GM21576 (cell line): ENCODE data around the gene CSDE1.
A peak's percentile ranks its signal among the peaks of the same experiment; 100 is the strongest.
"Not testable (repeated sequence)": the region's sequence is repeated elsewhere in the genome, so short reads cannot be mapped to it uniquely, and the experiment has no call there.

ENCODE experiments used
- ATAC-seq: cut with Tn5 transposase; IDR thresholded peaks from one replicate; pipeline ENCODE4 v1.9.1; 2021; ENCODE audit warnings: mild to moderate bottlenecking, moderate library complexity; ENCODE audit not compliant: unreplicated experiment

Gene CSDE1

DNA sequence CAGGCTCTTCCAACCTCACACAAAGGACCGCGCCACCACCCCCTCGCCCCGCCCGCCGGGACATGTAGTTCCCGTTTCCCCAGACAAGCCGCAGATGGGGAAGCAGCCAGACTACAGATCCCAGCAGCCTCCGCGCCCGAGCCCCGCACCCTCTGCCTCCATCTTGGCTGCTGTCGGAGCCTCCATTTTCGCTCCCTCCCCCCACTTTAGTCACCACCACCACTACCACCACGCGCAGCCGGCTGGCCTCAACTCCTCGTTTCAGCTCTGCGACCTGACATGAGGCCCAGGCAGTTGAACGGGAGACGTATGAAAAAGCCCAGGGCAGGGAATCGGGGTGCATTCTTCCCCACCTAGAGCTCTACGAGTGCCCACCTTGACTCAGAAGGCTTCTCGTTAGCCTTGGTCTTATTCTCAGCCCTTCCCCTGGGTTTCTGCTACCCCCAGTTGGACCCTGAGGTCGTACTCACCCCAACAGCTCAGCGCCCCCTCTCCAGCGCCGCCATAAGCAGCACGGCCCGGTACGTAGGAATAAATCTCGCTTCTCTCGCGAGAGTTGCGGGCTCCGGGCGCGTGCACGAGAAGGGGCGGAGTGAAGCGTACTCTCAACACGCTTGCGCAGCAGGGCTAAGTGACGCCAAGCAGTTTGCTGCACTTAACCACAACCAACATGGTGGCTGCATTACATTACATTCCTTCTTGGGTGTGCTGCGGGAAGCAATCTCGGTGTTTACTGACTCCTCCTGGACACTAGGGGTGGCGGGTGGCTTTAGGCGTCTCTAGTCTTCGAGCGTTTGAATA is at the start of gene CSDE1:
TSS of gene CSDE1 (minus strand) at position 530 of the 801 bp plus-strand sequence. CDS start 18,094 bp downstream, outside the sequence.
- peak; percentile 76 for ATAC-seq

DNA sequence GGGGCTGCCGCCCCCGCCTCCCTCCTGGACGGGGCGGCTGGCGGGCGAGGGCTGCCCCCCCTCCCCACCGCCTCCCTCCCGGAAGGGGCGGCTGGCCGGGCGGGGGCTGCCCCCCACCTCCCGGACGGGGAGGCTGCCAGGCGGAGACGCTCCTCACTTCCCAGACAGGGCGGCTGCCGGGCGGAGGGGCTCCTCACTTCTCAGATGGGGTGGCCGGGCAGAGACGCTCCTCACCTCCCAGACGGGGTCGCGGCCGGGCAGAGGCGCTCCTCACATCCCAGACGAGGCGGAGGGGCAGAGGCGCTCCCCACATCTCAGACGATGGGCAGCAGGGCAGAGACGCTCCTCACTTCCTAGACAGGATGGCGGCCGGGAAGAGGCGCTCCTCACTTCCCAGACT is 46.7 kb upstream of the CSDE1 start:
- not testable (repeated sequence) for ATAC-seq

DNA sequence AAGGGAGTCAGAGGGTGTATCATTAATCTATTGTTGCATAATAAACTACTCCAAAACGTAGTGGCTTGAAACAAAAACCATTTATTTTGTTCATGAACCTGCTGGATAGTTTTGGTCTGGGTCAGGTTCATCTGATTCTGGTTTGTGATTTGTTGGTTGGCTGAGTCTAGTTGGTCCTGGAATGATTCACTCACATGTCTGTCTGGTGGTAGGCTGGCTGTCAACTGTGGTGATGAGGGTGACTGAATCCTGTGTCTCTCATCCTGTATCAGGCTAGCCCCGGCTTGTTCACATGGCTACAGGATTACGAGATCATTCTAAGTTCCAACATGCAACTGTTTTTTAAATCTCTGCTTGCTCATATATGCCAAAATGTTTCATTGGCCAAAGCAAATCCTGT is 45.2 kb upstream of the CSDE1 start:
- ATAC-seq, result no peak

DNA sequence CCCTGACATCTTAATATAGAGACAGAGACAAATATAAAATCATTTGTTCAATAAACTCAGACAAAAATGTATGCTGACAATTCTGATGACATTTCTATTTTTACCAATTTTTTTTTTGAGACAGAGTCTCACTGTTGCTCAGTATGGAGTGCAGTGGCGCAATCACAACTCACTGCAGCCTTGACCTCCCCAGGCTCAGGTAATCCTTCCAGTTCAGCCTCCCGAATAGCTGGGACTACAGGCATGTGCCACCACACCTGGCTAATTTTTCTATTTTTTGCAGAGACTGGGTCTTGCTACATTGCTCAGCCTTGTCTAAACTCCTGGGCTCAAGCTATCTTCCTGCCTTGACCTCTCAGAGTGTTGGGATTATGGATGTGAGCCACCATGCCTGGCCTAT is 36.3 kb upstream of the CSDE1 start:
- ATAC-seq, result no peak

DNA sequence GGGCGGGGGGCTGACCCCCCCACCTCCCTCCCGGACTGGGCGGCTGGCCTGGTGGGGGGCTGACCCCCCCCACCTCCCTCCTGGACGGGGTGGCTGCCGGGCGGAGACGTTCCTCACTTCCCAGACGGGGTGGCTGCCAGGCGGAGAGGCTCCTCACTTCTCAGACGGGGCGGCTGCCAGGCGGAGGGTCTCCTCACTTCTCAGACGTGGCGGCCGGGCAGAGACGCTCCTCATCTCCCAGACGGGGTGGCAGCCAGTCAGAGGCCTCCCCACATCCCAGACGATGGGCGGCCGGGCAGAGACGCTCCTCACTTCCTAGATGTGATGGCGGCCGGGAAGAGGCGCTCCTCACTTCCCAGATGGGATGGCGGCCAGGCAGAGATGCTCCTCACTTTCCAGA is 32.8 kb upstream of the CSDE1 start:
- ATAC-seq, result not testable (repeated sequence)

DNA sequence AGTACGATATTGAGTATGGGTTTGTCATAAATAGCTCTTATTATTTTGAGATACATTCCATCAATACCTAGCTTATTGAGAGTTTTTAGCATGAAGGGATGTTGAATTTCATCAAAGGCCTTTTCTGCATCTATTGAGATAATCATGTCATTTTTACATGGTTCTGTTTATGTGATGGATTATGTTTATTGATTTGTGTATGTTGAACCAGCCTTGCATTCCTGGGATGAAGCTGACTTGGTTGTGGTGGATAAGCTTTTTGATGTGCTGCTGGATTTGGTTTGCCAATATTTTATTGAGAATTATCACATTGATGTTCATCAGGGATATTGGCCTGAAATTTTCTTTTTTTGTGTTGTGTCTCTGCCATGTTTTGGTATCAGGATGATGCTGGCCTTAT is 28.7 kb upstream of the CSDE1 start:
- ATAC-seq, result not testable (repeated sequence)

DNA sequence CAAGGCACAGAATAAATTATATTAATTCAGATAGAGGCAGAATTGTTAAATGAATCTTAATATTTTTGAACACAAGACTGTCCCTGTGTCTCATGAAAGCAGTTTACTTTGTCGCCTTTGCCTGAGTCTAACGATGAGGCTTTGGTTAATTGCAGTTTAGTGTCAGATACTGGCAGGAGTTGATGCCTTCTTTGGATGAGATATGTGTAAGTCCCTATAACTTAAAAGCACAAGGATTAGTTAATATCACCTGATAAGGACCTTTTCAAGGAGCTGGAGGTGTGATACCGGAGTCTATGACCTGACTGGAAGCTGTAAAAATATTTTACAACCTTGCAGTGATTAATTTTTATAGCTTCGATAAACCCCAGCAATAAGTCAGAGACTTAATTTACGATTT is 24.7 kb upstream of the CSDE1 start:
- ATAC-seq, result no peak

DNA sequence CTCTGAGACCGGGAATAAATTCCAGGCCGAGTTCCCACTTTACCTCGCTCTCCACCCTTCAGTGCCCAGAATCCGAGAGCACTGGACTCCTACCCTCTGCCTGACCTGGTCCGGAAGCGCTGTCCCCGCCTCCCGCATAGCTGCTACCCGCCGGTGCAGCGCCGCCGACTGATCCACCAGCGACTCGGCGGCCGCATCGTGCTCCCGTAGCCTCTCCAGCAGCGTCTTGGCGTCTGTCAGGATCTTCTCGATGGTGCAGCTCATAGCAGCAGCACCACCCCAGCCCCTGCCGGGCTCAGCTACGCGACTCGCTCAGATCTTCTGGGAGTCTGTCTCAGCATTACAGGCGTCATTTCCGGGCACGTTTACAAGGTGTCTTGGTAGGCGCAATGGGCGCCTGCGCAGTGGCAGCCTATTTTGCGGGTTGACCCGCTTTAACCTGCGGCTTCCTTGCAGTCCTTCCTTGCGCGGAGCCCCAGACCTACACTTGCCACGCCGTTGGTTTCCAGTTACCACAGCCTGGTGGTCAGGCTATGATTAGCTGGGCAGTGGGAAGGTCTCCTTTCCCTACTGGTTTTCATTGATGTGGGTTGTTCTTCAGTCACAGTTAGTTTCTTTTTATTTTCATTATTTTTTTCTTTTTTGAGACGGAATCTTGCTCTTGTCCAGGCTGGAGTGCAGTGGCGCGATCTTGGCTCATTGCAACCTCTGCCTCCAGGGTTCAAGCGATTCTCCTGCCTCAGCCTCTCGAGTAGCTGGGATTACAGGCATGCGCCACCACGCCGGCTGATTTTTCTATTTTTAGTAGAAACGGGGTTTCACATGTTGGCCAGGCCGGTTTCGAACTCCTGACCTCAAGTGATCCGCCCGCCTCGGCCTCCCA is 22.8 kb upstream of the CSDE1 start, which contains the start of gene SIKE1:
TSS of gene SIKE1 (minus strand) at position 342 of the 883 bp plus-strand sequence. CDS start at position 264, 78 bp downstream.
- peak; percentile 99 for ATAC-seq

DNA sequence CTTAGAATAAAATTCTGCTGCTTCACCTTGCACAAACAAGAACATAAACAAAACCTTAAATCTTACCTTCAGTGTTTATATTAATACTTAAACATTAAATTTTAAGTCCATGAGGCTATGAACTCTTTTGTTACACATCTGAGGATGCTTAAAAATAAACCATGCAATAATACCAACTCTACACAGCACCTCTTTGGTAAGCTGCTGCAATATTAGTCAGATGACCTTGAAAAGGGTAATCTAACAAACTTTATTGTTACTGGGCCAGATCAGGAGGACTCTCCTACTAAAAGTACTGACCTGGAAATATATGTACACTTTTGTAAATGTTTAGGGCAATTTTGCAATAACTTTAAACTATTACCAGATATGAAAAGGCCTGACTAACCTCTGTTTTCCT is 21.9 kb upstream of the CSDE1 start:
- no peak for ATAC-seq

DNA sequence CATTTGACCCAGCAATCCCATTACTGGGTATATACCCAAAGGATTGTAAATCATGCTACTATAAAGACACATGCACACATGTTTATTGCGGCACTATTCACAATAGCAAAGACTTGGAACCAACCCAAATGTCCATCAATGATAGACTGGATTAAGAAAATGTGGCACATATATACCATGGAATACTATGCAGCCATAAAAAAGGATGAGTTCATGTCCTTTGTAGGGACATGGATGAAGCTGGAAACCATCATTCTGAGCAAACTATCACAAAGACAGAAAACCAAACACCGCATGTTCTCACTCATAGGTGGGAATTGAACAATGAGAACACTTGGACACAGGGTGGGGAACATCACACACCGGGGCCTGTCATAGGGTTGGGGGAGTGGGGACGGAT is 18.9 kb upstream of the CSDE1 start:
- not testable (repeated sequence) for ATAC-seq

DNA sequence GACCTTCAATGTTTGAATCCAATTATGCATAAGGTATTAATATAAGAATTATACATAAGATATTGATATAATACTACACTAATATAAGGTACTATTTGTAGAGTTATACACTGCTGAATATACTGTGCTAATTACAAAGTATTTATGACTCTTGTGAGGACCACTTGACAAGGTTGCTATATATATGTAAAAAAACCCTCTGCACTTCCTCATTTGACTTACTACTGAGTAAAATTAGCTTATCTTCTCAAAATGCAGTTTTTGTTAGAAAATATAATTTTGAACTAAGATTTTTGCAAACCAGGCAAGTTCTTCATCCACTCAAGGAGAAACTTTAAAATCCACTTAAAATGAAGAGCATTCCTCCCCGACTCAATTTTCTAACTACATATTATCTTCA is 14.2 kb upstream of the CSDE1 start:
- no peak for ATAC-seq

DNA sequence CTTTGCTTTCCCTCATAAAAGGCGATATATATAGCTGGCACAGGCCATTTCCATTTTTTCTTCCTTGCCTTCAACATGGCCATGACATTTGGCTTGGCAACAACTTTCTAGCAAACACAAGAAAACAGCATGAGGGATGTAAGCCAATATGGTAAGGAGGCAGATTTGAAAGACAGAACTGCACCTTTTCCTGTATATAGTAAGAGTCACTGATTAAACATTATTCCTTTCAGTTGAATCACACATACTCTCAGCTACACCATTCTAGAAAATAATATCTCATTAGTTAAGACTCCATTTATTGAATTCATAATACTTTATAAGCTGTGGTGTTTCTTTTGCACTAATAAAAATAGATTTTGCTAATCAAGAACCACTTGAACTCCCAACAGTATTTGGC is 13.2 kb upstream of the CSDE1 start:
- no peak for ATAC-seq

DNA sequence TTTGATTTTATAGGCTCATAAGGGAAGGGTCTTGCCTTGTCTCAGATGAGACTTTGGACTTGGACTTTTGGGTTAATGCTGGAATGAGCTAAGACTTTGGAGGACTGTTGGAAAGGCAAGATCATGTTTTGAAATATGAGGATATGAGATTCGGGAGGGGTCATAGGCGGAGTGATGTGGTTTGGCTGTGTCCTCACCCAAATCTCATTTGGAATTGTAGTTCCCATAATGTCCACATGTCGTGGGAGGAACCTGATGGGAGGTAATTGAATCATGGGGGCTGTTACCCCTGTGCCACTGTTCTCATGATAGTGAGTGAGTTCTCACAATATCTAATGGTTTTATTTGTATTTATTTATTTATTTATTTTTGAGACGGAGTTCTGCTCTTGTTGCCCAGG is 6.9 kb upstream of the CSDE1 start:
- ATAC-seq, result no peak

DNA sequence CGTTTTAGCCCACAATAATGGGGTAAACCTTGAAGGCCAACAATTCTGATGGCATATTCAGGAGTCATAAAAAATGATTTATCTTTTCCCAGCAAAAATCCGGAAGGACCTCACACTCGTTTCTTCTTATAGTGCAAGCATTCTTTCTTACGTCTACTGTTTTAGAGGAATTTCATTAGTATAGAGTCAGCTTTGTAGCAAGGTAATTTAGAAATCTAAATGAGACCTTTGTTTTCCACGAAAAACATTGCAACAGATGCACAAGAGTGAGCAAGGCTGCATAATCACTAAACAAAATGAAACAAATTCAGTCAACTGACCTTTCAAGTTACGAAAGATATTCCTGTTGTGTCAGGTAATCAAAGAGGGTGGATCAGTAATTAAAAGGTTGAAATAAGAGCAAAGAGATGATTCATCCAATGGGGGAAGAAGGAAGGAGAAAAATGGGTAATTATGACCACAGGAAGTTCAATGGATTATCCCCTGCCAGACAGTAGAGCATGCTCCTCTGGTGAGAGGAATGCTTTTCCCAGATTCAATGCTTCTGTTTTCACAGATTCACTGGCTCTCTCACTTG is 560 bp upstream of the CSDE1 start:
- ATAC-seq, result no peak

DNA sequence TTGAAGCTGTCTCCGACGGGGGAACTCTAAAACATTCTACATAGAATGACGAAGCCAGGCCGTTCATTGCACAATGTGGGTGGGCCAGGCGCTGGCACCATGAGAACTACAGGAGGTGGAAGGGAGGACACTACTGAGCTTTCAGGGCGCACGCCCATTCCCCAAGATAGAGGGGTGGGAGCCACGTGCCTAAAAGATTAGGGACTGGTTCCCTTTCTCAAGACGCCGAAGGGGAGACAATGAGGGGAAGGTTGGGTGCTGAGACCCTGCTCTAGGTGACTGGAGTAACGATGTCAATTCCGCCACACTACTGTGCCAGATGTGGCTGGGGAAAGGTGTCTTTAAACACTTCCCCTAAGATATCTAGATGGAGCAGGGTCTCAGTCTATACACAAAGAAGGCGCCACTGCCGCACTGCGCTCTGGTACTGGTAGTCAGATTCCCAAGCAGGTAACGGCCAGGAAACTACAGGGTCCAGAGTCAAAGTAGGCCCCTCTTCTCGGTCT is 782 bp downstream of the CSDE1 start:
- no peak for ATAC-seq

DNA sequence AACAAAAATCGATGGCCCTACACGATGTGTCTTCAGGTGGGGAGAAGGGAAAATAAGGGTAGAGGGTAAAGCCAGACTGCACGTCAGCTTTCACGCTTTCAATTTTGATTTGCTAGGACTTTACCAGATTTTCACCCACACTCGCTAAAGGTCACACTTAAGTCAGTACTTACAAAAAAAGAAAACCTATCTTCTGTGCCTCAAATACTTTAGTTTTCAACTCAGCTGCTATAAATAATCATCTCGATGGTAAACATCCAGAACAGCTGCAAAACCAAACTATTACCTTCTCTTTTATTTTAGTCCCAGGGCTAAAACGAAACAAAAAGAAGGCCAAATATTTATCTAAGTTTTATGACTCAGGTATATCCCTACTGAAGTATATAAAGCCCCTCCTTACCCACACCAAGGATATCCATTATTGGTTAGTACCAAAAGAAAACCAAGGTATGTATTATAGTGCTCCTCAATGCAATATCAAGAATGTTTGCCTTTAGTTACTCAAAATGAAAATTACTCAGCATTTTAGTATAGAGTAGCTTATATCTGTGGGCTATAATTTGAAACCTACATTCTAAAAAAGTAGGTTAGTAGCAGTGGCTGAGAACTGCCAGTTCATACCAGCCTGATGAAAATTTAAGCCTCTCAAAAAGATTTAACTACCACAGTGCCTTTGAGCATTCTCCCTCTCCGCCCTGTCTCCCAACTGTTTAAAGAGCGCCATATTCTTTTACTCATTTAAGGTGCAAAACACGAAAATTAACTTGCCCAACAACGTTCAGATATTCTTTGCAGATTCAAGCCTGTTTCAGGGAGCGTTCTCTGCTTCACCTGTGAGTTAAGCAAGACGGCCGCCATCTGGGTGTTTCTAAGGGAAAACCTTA is 1.5 kb downstream of the CSDE1 start:
- peak; percentile 45 for ATAC-seq

DNA sequence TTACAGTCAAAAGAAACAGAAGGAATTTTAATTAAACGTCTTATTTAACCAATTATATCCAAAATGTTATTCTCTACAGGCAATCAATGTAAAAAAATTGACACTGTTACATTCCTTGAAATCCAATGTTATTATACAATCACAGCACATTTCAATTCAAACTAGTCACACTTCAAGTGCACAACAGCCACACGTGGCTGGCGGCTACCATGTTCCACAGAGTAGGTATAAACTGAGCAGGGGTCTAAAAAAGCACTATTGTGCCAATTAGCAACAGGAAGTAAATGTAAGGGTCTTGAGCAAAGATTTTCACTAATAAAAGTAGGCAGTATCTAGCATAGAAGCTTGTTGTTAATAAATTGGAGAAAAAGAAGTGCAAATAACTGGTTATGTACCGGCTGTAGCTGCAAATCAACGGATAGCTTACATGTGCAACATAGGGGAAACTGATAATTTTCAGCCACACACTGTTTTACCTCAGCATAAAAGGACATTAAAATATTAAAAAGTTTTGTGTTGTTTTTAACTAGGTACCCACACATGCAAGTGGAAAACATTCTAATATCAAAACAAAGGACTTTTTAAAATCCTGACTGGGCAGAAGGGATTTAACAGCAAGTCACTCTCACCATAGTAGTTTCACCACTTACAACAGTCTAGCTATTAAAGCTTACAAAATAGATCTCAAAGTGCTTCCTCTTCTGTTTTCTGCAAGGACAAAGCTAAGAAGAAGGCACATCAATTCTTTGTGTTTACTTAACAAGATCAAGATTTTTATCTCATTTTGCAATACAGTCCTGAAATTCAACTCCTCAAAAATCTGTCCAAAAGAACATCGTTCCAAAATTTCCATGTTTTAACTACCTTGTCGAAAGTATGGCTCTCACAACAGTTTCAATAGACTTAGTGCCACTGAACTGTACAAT is 2.5 kb downstream of the CSDE1 start:
- no peak for ATAC-seq

DNA sequence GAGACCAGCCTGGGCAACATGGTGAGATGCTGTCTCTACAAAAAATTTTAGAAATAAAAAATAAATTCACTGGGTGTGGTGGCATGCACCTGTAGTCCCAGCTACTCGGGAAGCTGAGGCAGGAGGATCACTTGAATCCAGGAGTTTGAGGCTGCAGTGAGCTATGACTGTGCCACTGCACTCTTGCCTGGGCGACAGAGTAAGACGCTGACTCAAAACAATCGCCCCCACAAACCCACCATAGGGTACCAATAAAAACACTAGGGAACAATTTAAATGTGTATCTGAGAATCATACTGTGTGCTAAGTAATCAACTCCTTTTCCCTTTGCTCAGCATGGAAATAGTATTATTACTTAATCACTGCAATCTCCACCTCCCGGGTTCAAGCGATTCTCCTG is 4.1 kb downstream of the CSDE1 start:
- ATAC-seq, result not testable (repeated sequence)

DNA sequence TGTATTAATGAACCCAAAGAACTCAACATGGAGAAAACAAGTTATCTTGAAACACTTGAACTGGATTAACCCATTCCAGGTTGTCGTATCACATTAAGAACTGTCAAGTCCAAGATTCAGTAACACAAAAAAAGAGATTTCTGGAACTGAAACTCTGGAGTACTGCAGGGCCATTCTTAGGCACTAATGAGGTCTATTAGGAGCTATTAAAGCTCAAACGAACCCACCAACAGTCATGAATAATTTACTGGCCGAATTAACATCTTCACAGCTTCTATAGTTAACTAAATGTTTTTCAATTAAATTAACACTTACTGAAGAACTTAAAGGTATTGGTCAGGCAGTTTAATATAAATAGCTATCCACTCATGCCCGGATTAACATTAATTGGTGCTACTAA is 4.6 kb downstream of the CSDE1 start:
- ATAC-seq, result no peak
